Skeletal muscle satellite cell (primary cell): ENCODE measurements around the gene NTN4.
"Not testable (repeated sequence)": the region's sequence is repeated elsewhere in the genome, so short reads cannot be mapped to it uniquely, and the experiment has no call there.

Experiments
- H3K27me3 ChIP-seq: 2 replicates; pipeline ENCODE4 v1.7.0; 2013; ENCODE audit warnings: low read length; ENCODE audit not compliant: control insufficient read depth, insufficient read depth
- H3K36me3 ChIP-seq: 2 replicates; pipeline ENCODE4 v1.7.0; 2013; ENCODE audit warnings: mild to moderate bottlenecking, control low read depth, low read length; ENCODE audit not compliant: insufficient read depth
- H3K4me1 ChIP-seq: 2 replicates; pipeline ENCODE4 v1.7.0; 2013; ENCODE audit warnings: low read length; ENCODE audit not compliant: control insufficient read depth, insufficient read depth
- H3K4me2 ChIP-seq: 2 replicates; pipeline ENCODE4 v1.7.0; 2013; ENCODE audit warnings: mild to moderate bottlenecking, low read length
- H3K4me3 ChIP-seq: 2 replicates; pipeline ENCODE4 v1.7.0; 2013; ENCODE audit warnings: low read length
- H3K9ac ChIP-seq: 2 replicates; pipeline ENCODE4 v1.7.0; 2013; ENCODE audit warnings: mild to moderate bottlenecking, low read depth, low read length, moderate library complexity
- H3K9me3 ChIP-seq: replicated peaks from 2 replicates; pipeline ENCODE4 v1.7.0; 2013; ENCODE audit warnings: mild to moderate bottlenecking, control low read depth, low read length

Gene NTN4

DNA sequence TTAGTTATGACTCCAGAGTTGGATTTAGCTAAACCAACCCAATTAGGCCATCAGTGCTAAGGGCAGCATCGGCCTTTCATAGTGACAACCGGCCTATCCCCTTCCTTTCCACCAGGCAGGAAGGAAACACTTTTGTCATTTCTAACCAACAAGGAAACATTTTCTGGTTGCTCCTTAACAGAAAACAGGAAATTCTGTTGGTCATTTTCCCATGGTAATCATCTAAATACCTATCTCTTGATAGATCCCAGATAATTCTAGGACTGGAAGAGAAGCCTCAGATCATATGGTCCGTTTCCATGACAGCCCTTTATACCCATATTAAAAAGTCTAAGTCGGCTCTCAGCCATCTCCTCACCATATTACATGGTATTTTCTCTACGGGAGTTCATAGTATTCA, 160.1 kb downstream of the NTN4 start:
- Histone ChIP-seq H3K27me3 (no peaks in the 10 kb centered on the region), H3K9ac (no peak overlapping the region), H3K36me3 (no peaks in the 10 kb centered on the region), H3K4me1 (peaks cover 18% of the 10 kb centered on the region), H3K9me3 (no peaks in the 10 kb centered on the region), H3K4me3 (no peak overlapping the region), H3K4me2 (no peak overlapping the region)

DNA sequence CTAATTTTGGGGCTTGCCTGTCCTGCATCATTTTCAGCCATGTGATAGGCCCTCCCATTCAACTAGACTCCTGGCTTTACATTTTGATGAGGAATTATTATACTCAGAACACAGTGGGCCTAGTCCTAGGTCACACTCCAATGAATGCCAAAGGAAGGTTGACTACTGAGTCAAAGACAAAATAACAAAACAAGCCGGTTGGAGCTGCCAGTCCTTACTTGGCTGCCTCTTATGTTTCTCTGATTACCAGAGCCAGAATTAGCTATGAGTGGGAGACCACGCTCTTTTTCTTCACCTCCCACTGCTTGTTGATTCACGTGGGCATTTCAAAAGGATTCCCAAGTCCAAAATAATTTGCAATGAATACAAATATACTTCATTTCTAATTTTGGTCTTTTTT, 161.2 kb downstream of the NTN4 start:
- H3K27me3 ChIP-seq, result no peaks in the 10 kb centered on the region
- no peaks in the 10 kb centered on the region for H3K36me3 ChIP-seq
- no peaks in the 10 kb centered on the region for H3K9me3 ChIP-seq
- peaks cover 10% of the 10 kb centered on the region for H3K4me1 ChIP-seq
- H3K4me2 ChIP-seq, result no peak overlapping the region
- H3K9ac ChIP-seq, result no peak overlapping the region
- no peak overlapping the region for H3K4me3 ChIP-seq

DNA sequence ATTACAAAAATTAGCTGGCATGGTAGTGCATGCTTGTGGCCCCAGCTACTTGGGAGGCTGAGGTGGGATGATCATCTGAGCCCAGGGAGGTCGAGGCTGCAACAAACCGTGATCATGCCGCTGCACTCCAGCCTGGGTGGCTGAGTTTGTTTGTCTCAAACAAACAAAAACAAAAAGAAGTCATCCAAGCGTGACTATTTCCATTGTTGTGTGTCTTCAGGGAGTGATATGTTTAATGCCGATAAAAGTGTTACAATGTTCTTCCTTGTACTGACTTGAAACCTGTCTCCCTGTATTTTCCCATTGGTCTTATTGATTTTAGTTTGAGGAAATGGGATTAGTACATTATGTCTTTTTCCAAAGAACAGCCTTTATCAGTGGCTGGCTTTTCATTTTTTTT, 163.7 kb downstream of the NTN4 start:
- Histone ChIP-seq H3K4me1 (no peaks in the 10 kb centered on the region), H3K9me3 (no peaks in the 10 kb centered on the region), H3K4me2 (no peak overlapping the region), H3K27me3 (no peaks in the 10 kb centered on the region), H3K36me3 (no peaks in the 10 kb centered on the region), H3K4me3 (no peak overlapping the region), H3K9ac (no peak overlapping the region)

DNA sequence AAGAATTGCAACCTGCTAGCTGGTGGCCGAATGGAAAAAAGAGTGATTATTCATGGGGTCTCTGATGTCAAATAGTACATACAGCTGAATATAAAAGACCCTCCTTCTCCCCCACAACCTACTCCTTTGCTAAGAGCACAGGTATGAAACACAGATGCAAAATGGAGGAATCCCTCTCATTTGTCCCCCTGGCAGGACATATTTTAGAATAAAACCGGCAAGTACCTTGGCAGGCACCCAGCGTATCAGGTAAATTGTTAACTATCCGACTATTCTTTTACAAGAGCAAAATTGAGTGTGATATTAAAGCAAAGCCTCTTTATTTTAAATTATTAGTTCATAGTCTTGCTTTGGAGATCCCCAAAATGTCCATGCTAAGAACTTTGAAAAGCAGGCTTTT, 165.6 kb downstream of the NTN4 start:
- Histone ChIP-seq H3K4me3 (no peak overlapping the region), H3K9me3 (no peaks in the 10 kb centered on the region), H3K4me2 (no peak overlapping the region), H3K4me1 (no peaks in the 10 kb centered on the region), H3K9ac (no peak overlapping the region), H3K36me3 (no peaks in the 10 kb centered on the region), H3K27me3 (no peaks in the 10 kb centered on the region)

DNA sequence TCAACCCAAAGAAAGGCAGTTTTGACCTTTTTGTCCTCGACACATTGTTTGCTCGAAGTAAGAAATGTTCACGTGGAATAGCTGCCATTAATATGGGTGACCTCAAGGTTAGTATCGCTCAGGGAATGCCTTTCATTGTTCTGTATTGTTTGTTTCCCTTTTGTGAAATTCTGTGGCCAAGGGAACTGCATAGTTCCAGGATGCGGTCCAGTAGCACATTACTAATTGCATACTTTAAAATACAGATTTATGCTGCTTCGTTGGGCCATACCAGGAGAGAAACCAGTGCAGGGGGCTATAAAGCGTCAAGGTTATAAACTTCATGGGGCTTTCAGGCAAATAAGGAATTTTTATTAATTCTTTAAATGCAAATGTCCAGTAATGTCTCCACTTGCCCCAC, 166.0 kb downstream of the NTN4 start:
- H3K4me3 ChIP-seq, result no peak overlapping the region
- no peak overlapping the region for H3K9ac ChIP-seq

DNA sequence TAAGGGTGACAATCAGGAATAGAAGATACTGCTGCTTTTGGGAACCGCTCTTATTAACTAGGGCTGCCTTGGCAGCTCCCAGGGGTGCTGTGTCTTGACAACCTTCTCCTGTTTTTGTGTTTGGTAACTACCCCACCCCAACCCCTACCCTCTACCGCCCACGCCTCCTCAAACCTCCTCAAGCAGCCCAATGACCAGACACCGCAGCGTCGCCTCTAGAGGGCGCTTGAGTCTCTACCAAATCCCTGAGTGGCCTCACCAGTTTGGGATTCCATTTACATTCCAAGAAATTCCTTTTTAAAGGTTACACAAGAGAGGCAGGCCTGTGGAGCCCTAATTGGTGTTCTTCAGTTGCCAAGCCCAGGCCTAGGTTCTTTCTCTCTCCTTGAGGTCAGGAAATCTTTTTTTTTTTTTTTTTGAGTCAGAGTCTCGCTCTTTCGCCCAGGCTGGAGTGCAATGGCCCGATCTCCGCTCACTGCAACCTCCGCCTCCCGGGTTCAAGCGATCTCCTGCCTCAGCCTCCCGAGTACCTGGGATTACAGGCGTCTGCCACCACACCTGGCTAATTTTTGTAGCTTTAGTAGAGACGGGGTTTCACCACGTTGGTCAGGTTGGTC, 166.9 kb downstream of the NTN4 start:
- no peak overlapping the region for H3K9ac ChIP-seq
- H3K27me3 ChIP-seq, result no peaks in the 10 kb centered on the region
- no peak overlapping the region for H3K4me2 ChIP-seq

More for the DNA sequence above, 166.0 kb downstream of the NTN4 start:
- H3K27me3 ChIP-seq, result no peaks in the 10 kb centered on the region
- H3K36me3 ChIP-seq, result no peaks in the 10 kb centered on the region
- no peaks in the 10 kb centered on the region for H3K9me3 ChIP-seq
- no peaks in the 10 kb centered on the region for H3K4me1 ChIP-seq
- no peak overlapping the region for H3K4me2 ChIP-seq

DNA sequence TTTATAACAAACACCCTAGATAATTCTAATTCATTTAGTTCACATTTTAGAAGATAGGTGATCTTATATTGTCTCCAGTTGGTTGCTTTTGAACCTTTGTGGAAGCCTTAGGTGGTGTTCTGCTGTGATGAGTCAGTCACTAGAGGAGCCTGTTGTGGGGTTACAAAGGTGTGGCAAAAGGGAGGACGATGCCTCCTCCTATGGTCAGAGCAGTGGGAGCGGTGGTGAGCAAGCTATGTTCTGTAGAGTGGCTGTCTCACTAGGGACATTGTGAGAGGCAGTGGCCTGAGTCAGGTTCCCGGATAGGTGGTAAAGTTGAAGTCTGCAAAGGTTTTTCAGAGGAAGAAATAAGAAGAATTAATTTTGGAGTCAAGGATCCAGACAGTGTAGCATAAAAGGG, 167.7 kb downstream of the NTN4 start:
- Histone ChIP-seq H3K4me1 (no peaks in the 10 kb centered on the region), H3K9ac (no peak overlapping the region), H3K27me3 (no peaks in the 10 kb centered on the region), H3K4me3 (no peak overlapping the region), H3K9me3 (no peaks in the 10 kb centered on the region), H3K4me2 (no peak overlapping the region), H3K36me3 (no peaks in the 10 kb centered on the region)

More for the DNA sequence above, 166.9 kb downstream of the NTN4 start:
- no peaks in the 10 kb centered on the region for H3K36me3 ChIP-seq
- no peaks in the 10 kb centered on the region for H3K9me3 ChIP-seq
- H3K4me1 ChIP-seq, result no peaks in the 10 kb centered on the region
- no peak overlapping the region for H3K4me3 ChIP-seq

DNA sequence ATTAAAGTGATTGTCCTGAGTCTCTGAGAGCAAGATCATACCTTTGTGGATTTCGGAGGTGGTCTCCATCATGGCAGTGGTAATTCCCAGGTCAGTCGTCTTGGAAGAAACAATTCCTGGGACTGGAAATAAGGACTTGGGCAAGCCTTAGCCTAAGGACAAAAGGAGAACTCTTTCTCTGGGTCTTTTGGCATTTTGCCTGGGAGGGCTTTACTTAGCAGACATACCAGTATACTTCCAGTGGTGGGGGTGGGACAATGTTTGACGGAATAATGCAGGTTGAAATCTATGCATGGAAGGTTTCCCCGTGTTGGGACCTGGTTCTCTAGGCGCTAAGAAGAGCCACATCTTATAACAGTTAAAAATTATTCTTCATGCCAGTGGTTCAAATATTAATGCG, 168.8 kb downstream of the NTN4 start:
- Histone ChIP-seq H3K27me3 (no peaks in the 10 kb centered on the region), H3K36me3 (no peaks in the 10 kb centered on the region), H3K4me1 (no peaks in the 10 kb centered on the region), H3K9ac (no peak overlapping the region), H3K9me3 (no peaks in the 10 kb centered on the region), H3K4me2 (no peak overlapping the region), H3K4me3 (no peak overlapping the region)

DNA sequence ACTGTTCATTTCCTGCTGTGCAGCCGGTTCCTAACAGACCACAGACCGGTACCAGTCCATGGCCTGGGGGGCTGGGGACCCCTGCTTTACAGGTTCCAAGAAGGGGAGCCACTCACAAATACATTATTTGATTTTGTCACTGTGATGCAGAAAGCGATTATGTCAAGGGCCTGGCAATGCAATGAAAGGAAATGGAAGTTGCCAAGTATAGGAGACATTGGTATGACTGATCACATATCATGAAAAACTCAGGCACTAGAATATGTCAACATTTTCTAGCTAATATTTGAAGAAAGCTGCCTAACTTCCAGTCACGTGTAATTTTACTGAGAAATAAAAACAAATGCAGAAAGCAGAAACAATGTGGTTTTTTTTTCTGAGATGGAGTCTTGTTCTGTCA, 170.4 kb downstream of the NTN4 start:
- no peaks in the 10 kb centered on the region for H3K27me3 ChIP-seq
- H3K9ac ChIP-seq, result no peak overlapping the region
- no peak overlapping the region for H3K4me2 ChIP-seq
- no peak overlapping the region for H3K4me3 ChIP-seq
- H3K4me1 ChIP-seq, result peaks cover 8% of the 10 kb centered on the region
- H3K9me3 ChIP-seq, result no peaks in the 10 kb centered on the region
- no peaks in the 10 kb centered on the region for H3K36me3 ChIP-seq

DNA sequence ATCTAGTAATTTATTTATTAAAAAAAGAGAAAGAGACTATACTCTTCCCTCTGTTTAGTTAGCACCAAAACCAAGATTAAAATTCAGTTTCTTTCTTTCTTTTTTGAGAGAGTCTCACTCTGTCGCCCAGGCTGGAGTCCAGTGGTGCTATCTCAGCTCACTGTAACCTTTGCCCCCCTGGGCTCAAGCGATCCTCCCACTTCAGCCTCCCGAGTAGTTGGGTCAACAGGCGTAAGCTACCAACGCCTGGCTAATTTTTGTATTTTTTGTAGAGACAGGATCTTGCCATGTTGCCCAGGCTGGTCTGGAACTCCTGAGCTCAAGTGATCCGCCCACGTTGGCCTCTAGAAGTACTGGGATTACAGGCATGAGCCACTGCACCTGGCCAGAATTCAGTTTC, 174.1 kb downstream of the NTN4 start:
- H3K9ac ChIP-seq, H3K27me3 ChIP-seq, H3K9me3 ChIP-seq, H3K4me1 ChIP-seq, H3K4me3 ChIP-seq, H3K36me3 ChIP-seq, H3K4me2 ChIP-seq: not testable (repeated sequence)

DNA sequence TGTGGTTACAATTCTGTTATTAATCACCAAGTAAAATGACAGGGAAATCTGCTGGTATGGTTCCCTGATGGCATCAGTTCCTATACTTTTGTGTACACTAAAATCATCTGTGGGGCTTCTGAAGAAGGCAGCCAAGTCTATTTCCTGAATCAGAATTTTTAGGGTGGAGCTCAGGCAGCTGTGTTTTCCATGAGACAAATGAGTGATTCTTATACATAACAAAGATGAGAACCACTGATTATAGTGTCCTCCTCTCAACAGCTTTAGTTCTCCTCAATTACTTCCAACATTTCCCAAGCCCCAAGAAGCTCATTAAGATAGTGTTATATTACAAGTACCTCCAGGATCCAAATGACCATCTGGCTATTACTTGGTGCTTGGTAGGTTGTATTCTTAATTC, 174.8 kb downstream of the NTN4 start:
- peaks cover 8% of the 10 kb centered on the region for H3K4me1 ChIP-seq
- no peaks in the 10 kb centered on the region for H3K36me3 ChIP-seq
- no peaks in the 10 kb centered on the region for H3K27me3 ChIP-seq
- H3K9ac ChIP-seq, result no peak overlapping the region
- H3K4me2 ChIP-seq, result no peak overlapping the region
- no peak overlapping the region for H3K4me3 ChIP-seq
- H3K9me3 ChIP-seq, result no peaks in the 10 kb centered on the region

DNA sequence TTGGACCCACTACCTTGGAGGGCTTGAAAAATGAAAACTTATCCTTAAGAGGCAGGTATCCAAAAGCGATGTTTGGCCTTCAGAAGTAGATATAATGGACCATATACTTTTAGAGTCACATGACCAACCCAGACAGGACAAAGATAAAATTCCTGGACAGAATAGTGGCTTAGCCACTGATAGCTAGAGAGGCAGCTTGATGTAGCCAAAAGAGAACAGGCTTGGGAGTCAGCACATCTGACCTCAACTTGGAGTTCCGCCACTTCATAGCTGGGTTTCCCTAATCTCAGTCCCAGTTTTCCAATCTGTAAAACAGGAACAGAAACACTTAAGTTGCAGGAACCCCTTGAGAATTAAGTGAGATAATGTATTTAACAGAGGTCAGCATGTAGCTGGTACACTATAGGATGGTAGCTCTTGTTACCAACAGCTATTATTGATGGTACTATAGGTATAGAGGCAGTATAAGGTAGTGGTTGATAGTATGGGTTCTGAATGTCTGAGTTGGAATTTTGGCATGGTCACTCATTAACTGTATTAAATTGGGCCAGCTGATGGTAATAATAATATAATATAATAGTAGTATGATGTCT, 176.1 kb downstream of the NTN4 start:
- Histone ChIP-seq H3K27me3 (no peaks in the 10 kb centered on the region), H3K4me2 (no peak overlapping the region), H3K36me3 (no peaks in the 10 kb centered on the region), H3K4me3 (no peak overlapping the region), H3K4me1 (peaks cover 12% of the 10 kb centered on the region), H3K9me3 (no peaks in the 10 kb centered on the region), H3K9ac (no peak overlapping the region)
